Measurements from ENCODE around the gene RHOBTB3. TPM values are rescaled to one million over a fixed set of nuclear protein-coding genes. Genes with fewer than 3 reads are reported as not detected.
A peak's percentile ranks its signal among the peaks of the same experiment; 100 is the strongest.

Gene RHOBTB3
- total RNA-seq, 1 donor from 2014 or later: 79.7 TPM

- peaks cover 57% of the 10 kb centered on the region for H3K4me1 ChIP-seq
- no peak overlapping the region for H3K4me3 ChIP-seq
- intact Hi-C loops (cut with micrococcal nuclease): no loop called here
- no peaks in the 10 kb centered on the region for H3K9me3 ChIP-seq (replicated peaks)
- H3K27me3 ChIP-seq (ENCODE audit: low read depth): no peaks in the 10 kb centered on the region
- peak overlapping the region; percentile 46 for H3K27ac ChIP-seq (replicated peaks)
- no peak for TF ChIP-seq CTCF (IDR thresholded peaks at IDR 0.05; ENCODE audit: borderline replicate concordance)
- peaks cover 22% of the 10 kb centered on the region for H3K36me3 ChIP-seq
- no peak for DNase-seq
Measured at GRCh38 chr5:95784514-95785302, 53.6 kb downstream of the RHOBTB3 start.

DNA sequence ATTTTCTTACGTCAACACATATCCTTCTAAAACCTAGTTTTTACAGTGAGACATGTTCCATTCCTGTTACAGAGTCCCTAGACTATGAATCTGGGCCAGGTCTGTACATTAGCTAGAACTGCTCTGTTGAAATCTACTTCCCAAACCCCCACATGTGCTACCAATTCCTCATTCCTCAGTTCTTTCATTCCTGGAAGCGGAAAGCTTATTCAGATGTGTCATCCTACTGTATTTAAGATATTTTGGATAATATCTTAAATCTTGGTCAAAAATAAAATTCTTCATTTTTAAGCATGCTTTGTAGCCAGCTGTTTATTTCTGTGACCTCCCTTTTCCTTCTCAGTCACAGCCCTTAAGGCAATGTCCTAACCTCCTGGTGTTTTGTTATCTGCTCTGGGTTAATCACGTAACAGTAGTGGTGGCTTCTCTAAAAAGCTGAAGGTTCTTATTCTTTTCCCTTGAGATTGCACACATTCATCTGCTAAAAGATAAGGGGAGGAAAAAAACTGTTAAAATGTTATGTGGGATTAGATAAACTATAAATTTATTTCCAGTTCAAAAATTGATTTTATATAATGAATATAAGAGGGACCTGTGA is 55.8 kb downstream of the RHOBTB3 start:
- Histone ChIP-seq H3K27me3 (ENCODE audit: low read depth) (no peaks in the 10 kb centered on the region), H3K4me1 (peaks cover 40% of the 10 kb centered on the region), H3K36me3 (peaks cover 38% of the 10 kb centered on the region), H3K9me3 (replicated peaks) (no peaks in the 10 kb centered on the region), H3K27ac (replicated peaks) (peak overlapping the region; percentile 21), H3K4me3 (no peak overlapping the region)
- no peak for DNase-seq
- no peak for TF ChIP-seq CTCF (IDR thresholded peaks at IDR 0.05; ENCODE audit: borderline replicate concordance)
- intact Hi-C loops (cut with micrococcal nuclease): no loop called here

- DNase-seq: no peak
- Histone ChIP-seq H3K36me3 (peaks cover 40% of the 10 kb centered on the region), H3K4me3 (no peak overlapping the region), H3K4me1 (peaks cover 39% of the 10 kb centered on the region), H3K27me3 (ENCODE audit: low read depth) (no peaks in the 10 kb centered on the region), H3K9me3 (replicated peaks) (no peaks in the 10 kb centered on the region), H3K27ac (replicated peaks) (no peak overlapping the region)
- no peak for TF ChIP-seq CTCF (IDR thresholded peaks at IDR 0.05; ENCODE audit: borderline replicate concordance)
- intact Hi-C loops (cut with micrococcal nuclease): no loop called here
Measured at GRCh38 chr5:95788493-95788892, 57.4 kb downstream of the RHOBTB3 start.

DNA sequence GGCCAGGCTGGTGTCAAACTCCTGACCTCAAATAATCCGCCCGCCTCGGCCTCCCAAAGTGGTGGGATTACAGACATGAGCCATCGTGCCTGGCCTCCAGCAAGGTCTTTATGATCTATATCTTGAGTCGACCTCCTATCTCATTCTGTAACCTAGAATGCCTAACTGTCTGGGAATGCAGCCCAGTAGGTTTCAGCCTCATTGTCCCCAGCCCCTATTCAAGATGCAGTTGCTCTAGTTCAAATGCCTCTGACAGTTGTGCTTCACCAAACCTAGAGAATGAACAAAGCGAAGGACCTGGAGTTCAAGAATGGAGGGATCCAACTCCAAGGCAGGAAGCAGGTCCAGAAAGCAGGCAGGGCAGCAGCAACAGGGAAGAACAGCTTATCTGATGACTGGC is 60.6 kb downstream of the RHOBTB3 start:
- peaks cover 54% of the 10 kb centered on the region for H3K36me3 ChIP-seq
- H3K4me1 ChIP-seq: peaks cover 9% of the 10 kb centered on the region
- no peak for TF ChIP-seq CTCF (IDR thresholded peaks at IDR 0.05; ENCODE audit: borderline replicate concordance)
- intact Hi-C loops (cut with micrococcal nuclease): no loop called here
- no peak overlapping the region for H3K27ac ChIP-seq (replicated peaks)
- no peak overlapping the region for H3K4me3 ChIP-seq
- no peak for DNase-seq
- H3K27me3 ChIP-seq (ENCODE audit: low read depth): no peaks in the 10 kb centered on the region
- no peaks in the 10 kb centered on the region for H3K9me3 ChIP-seq (replicated peaks)

DNA sequence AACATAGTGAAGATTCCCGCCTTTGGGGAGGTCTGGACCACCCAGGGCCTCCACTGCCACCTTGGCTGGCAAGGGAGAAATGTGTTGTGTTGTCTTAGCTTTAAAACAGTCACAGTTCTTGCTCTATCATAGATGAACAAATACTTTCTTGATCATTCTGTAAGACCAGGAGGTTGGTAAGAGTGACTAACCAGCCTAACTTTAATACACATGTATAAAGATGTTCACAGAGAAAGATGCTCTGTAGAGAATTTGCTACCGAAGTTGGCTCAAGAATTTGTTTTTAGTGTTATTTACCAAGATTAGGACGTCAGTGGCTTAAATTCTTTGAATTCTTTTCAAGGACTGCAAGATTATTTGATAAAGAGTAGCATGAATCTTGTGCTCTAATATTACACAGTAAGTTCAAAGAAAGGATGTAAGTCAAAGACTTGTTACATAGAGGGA is 63.0 kb downstream of the RHOBTB3 start:
- no peak for DNase-seq
- H3K4me3 ChIP-seq: no peak overlapping the region
- no peak overlapping the region for H3K27ac ChIP-seq (replicated peaks)
- H3K4me1 ChIP-seq: no peaks in the 10 kb centered on the region
- peaks cover 43% of the 10 kb centered on the region for H3K36me3 ChIP-seq
- intact Hi-C loops (cut with micrococcal nuclease): no loop called here
- H3K27me3 ChIP-seq (ENCODE audit: low read depth): no peaks in the 10 kb centered on the region
- no peaks in the 10 kb centered on the region for H3K9me3 ChIP-seq (replicated peaks)
- no peak for TF ChIP-seq CTCF (IDR thresholded peaks at IDR 0.05; ENCODE audit: borderline replicate concordance)

Data from left ventricle myocardium inferior (tissue), 1 donor.